Measurements from ENCODE around the gene PLA2G7. TPM values are rescaled to one million over a fixed set of nuclear protein-coding genes. Genes with fewer than 3 reads are reported as not detected.

PLA2G7 gene
- total and polyA plus RNA-seq, 3 experiments from 2014 or later = 2.1 to 2.4 TPM; not detected in 1

DNA sequence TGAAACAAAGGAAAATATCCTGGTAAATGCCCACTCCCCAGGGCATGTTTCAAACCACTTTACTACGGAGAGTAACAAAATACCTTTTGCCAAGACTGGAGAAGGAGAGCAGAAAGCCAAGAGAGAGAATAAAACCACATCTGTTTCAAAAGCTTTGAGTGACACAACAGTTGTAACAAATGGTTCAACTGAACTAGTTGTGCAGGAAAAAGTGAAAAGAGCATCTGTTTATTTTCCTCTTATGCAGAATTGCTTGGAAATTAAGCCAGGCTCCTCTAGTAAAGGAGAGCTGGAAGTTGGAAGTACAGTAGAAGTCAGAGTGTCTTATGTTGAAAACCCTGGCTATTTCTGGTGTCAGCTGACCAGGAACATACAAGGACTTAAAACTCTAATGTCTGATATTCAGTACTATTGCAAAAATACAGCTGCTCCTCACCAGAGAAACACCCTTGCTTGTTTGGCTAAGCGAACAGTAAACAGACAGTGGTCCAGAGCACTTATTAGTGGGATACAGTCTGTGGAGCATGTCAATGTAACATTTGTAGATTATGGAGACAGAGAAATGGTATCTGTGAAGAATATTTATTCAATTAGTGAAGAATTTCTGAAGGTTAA, 44.9 kb downstream of the PLA2G7 start:
- no peaks in the 10 kb centered on the region for H3K36me3 Mint-ChIP-seq
- no peak for DNase-seq
- H3K27me3 Mint-ChIP-seq = peaks cover 0 to 4% of the 10 kb centered on the region in 2 donors
- ChIA-PET POLR2A (interaction anchor here (0.7 kb wide), 1 partner anchor 1031 kb away, joined by 4 read pairs; no protein-coding TSS in a partner anchor), CTCF (no interaction called here)
- H3K27ac Mint-ChIP-seq = no peak overlapping the region
- no peaks in the 10 kb centered on the region for H3K9me3 ChIP-seq (ENCODE audit: low read length)
- peaks cover 9% of the 10 kb centered on the region for H3K27me3 ChIP-seq (ENCODE audit: insufficient read depth, low read length, poor library complexity, severe bottlenecking)
- no peak overlapping the region for H3K4me3 Mint-ChIP-seq
- peaks cover 0 to 2% (median 0%) of the 10 kb centered on the region in 5 donors for H3K9me3 Mint-ChIP-seq
- H3K36me3 ChIP-seq (ENCODE audit: insufficient read depth, low read length) = no peaks in the 10 kb centered on the region
- H3K27ac ChIP-seq (ENCODE audit: low read depth, low read length) = no peak overlapping the region
- no peak overlapping the region for H3K4me3 ChIP-seq (ENCODE audit: low read length)
- no peaks in the 10 kb centered on the region for H3K4me1 Mint-ChIP-seq
- no peaks in the 10 kb centered on the region for H3K4me1 ChIP-seq (ENCODE audit: insufficient read depth, low read length)

DNA sequence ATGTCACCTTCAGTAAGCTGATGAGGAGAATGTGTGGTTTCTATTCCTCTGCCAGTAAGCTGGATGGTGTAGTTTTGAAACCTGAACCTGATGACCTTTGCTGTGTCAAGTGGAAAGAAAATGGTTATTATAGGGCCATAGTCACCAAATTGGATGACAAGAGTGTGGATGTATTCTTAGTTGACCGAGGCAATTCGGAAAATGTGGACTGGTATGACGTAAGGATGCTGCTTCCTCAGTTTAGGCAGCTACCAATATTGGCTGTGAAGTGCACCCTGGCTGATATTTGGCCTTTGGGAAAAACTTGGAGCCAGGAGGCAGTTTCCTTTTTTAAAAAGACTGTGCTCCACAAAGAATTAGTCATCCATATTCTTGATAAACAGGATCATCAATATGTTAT, 45.5 kb downstream of the PLA2G7 start:
- H3K36me3 ChIP-seq (ENCODE audit: insufficient read depth, low read length) = no peaks in the 10 kb centered on the region
- no peaks in the 10 kb centered on the region for H3K36me3 Mint-ChIP-seq
- H3K27ac ChIP-seq (ENCODE audit: low read depth, low read length) = no peak overlapping the region
- CTCF ChIA-PET = no interaction called here
- DNase-seq = no peak
- H3K9me3 Mint-ChIP-seq = peaks cover 0 to 2% (median 0%) of the 10 kb centered on the region in 5 donors
- H3K27ac Mint-ChIP-seq = no peak overlapping the region
- peaks cover 0 to 4% of the 10 kb centered on the region in 2 donors for H3K27me3 Mint-ChIP-seq
- no peak overlapping the region for H3K4me3 ChIP-seq (ENCODE audit: low read length)
- no peaks in the 10 kb centered on the region for H3K9me3 ChIP-seq (ENCODE audit: low read length)
- POLR2A ChIA-PET = interaction anchor here (0.7 kb wide), 1 partner anchor 1032 kb away, joined by 4 read pairs; no protein-coding TSS in a partner anchor
- peaks cover 9% of the 10 kb centered on the region for H3K27me3 ChIP-seq (ENCODE audit: insufficient read depth, low read length, poor library complexity, severe bottlenecking)
- H3K4me1 Mint-ChIP-seq = no peaks in the 10 kb centered on the region
- no peak overlapping the region for H3K4me3 Mint-ChIP-seq
- H3K4me1 ChIP-seq (ENCODE audit: insufficient read depth, low read length) = no peaks in the 10 kb centered on the region

DNA sequence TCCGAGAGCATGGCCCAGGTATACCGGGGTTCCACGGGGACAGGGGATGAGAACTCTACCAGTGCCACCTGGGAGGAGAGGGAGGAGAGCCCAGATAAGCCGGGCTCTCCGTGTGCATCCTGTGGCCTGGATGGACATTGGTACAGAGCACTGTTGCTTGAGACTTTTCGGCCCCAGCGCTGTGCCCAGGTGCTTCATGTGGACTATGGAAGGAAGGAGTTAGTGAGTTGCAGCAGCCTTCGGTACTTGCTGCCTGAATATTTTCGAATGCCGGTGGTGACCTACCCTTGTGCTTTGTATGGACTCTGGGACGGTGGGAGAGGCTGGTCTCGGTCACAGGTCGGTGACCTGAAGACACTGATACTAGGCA, 46.2 kb downstream of the PLA2G7 start:
- CTCF ChIA-PET = no interaction called here
- no peak overlapping the region for H3K4me3 Mint-ChIP-seq
- no peaks in the 10 kb centered on the region for H3K36me3 Mint-ChIP-seq

DNA sequence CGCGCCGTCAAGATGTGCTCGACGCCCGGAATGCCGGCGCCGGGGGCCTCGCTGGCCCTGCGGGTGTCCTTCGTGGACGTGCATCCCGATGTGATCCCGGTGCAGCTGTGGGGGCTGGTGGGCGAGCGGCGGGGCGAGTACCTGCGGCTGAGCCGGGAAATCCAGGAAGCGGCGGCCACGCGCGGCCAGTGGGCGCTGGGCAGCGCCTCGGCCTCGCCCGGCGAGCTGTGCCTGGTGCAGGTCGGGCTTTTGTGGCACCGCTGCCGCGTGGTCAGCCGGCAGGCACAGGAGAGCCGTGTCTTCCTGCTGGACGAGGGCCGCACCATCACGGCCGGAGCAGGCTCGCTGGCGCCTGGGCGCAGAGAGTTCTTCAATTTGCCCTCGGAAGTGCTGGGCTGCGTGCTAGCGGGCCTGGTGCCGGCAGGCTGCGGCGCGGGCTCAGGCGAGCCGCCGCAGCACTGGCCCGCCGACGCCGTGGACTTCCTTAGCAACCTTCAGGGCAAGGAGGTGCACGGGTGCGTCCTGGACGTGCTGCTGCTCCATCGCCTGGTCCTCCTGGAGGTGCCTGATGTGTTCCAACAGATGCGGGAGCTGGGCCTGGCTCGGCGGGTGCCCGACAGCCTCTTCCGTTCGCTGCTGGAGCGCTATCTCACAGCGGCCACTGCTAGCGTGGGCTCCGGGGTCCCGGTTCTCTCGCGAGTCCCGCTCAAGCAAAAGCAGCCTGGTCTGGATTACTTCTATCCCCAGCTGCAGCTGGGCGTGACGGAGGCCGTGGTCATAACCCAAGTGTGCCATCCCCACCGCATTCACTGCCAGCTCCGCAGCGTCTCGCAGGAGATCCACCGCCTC, 46.8 kb downstream of the PLA2G7 start:
- no peak overlapping the region for H3K4me3 ChIP-seq (ENCODE audit: low read length)
- H3K36me3 ChIP-seq (ENCODE audit: insufficient read depth, low read length) = no peaks in the 10 kb centered on the region
- H3K27me3 ChIP-seq (ENCODE audit: insufficient read depth, low read length, poor library complexity, severe bottlenecking) = peaks cover 9% of the 10 kb centered on the region
- no peaks in the 10 kb centered on the region for H3K9me3 ChIP-seq (ENCODE audit: low read length)
- ChIA-PET POLR2A (no interaction called here), CTCF (no interaction called here)
- no peaks in the 10 kb centered on the region for H3K4me1 Mint-ChIP-seq
- H3K36me3 Mint-ChIP-seq = no peaks in the 10 kb centered on the region
- no peak overlapping the region for H3K4me3 Mint-ChIP-seq
- no peak for DNase-seq
- peaks cover 0 to 2% (median 0%) of the 10 kb centered on the region in 5 donors for H3K9me3 Mint-ChIP-seq
- no peak overlapping the region for H3K27ac ChIP-seq (ENCODE audit: low read depth, low read length)
- H3K27ac Mint-ChIP-seq = no peak overlapping the region
- peaks cover 0 to 7% of the 10 kb centered on the region in 2 donors for H3K27me3 Mint-ChIP-seq
- H3K4me1 ChIP-seq (ENCODE audit: insufficient read depth, low read length) = no peaks in the 10 kb centered on the region

More for the DNA sequence above, 46.2 kb downstream of the PLA2G7 start:
- H3K4me1 Mint-ChIP-seq = no peaks in the 10 kb centered on the region
- no peak overlapping the region for H3K27ac ChIP-seq (ENCODE audit: low read depth, low read length)
- H3K27me3 ChIP-seq (ENCODE audit: insufficient read depth, low read length, poor library complexity, severe bottlenecking) = peaks cover 9% of the 10 kb centered on the region
- POLR2A ChIA-PET = no interaction called here
- H3K9me3 ChIP-seq (ENCODE audit: low read length) = no peaks in the 10 kb centered on the region
- H3K27me3 Mint-ChIP-seq = peaks cover 0 to 4% of the 10 kb centered on the region in 2 donors
- peaks cover 0 to 2% (median 0%) of the 10 kb centered on the region in 5 donors for H3K9me3 Mint-ChIP-seq
- no peaks in the 10 kb centered on the region for H3K36me3 ChIP-seq (ENCODE audit: insufficient read depth, low read length)
- H3K4me1 ChIP-seq (ENCODE audit: insufficient read depth, low read length) = no peaks in the 10 kb centered on the region
- H3K4me3 ChIP-seq (ENCODE audit: low read length) = no peak overlapping the region
- no peak for DNase-seq
- peak overlapping the region in 1 of 8 donors; percentile 43 for H3K27ac Mint-ChIP-seq

DNA sequence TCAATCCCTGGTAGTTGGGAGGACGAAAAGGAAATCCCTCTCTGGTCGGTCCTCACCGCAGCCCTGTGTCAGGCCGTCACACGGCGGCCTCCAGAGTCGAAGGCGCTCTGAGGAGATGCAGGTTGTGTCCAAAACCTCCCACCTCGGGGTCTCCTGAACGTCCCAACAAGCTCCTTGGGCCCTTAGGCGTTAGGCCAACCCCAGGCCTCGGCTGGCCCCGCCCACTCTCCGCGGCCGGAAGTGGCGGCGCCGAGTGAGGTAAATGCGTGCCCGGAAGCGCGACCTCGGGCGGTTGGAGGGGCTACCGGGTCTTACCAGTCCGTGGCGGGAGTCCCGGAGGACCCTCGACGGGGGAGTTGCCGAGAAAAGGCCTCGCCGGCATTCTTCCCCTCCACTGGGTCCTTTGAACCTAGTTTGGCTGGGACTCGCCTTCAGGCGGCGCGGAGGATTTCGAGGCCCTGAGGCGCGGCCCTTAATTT, 47.5 kb downstream of the PLA2G7 start, which contains the start of gene TDRD6:
Gene TDRD6, plus strand, starts transcription at position 267 of the 479 bp plus-strand sequence. CDS start 244 bp downstream, outside the sequence.
- no peak for DNase-seq
- Mint-ChIP-seq H3K36me3 (no peaks in the 10 kb centered on the region), H3K4me1 (no peaks in the 10 kb centered on the region), H3K27ac (no peak within 1 kb of the TSS), H3K27me3 (peaks cover 0 to 7% of the 10 kb centered on the region in 2 donors), H3K9me3 (peaks cover 0 to 2% (median 0%) of the 10 kb centered on the region in 5 donors), H3K4me3 (no peak within 1 kb of the TSS)
- Histone ChIP-seq H3K36me3 (ENCODE audit: insufficient read depth, low read length) (no peaks in the 10 kb centered on the region), H3K9me3 (ENCODE audit: low read length) (no peaks in the 10 kb centered on the region), H3K27ac (ENCODE audit: low read depth, low read length) (no peak within 1 kb of the TSS), H3K4me1 (ENCODE audit: insufficient read depth, low read length) (no peaks in the 10 kb centered on the region), H3K27me3 (ENCODE audit: insufficient read depth, low read length, poor library complexity, severe bottlenecking) (peaks cover 5% of the 10 kb centered on the region), H3K4me3 (ENCODE audit: low read length) (no peak within 1 kb of the TSS)
- POLR2A ChIA-PET = no interaction called here
- CTCF ChIA-PET = no interaction called here

DNA sequence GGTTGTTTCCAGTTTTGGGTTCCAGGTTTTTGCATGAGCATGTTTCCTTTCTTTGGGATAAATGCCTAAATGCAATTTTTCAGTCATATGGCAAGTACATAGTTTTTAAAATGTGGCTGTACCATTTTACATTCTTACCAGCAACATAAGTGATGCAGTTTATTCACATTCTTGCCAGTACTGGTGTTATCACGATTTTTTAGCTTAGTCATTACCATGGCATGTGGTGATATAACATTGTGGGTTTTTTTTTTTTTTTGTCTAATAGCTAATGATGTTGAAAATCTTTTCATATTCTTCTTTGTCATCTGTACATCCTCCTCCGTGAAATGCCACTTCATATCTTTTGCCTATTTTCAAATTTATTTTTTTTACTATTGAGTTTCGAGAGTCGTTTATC, 50.4 kb downstream of the PLA2G7 start:
- Mint-ChIP-seq H3K9me3 (peaks cover 0 to 2% (median 0%) of the 10 kb centered on the region in 5 donors), H3K4me3 (no peak overlapping the region), H3K27ac (no peak overlapping the region), H3K27me3 (peaks cover 6 to 19% of the 10 kb centered on the region in 2 donors), H3K4me1 (no peaks in the 10 kb centered on the region), H3K36me3 (no peaks in the 10 kb centered on the region)
- Histone ChIP-seq H3K4me1 (ENCODE audit: insufficient read depth, low read length) (no peaks in the 10 kb centered on the region), H3K27me3 (ENCODE audit: insufficient read depth, low read length, poor library complexity, severe bottlenecking) (no peaks in the 10 kb centered on the region), H3K36me3 (ENCODE audit: insufficient read depth, low read length) (no peaks in the 10 kb centered on the region), H3K27ac (ENCODE audit: low read depth, low read length) (no peak overlapping the region), H3K9me3 (ENCODE audit: low read length) (no peaks in the 10 kb centered on the region), H3K4me3 (ENCODE audit: low read length) (no peak overlapping the region)
- no peak for DNase-seq
- ChIA-PET CTCF (no interaction called here), POLR2A (no interaction called here)

DNA sequence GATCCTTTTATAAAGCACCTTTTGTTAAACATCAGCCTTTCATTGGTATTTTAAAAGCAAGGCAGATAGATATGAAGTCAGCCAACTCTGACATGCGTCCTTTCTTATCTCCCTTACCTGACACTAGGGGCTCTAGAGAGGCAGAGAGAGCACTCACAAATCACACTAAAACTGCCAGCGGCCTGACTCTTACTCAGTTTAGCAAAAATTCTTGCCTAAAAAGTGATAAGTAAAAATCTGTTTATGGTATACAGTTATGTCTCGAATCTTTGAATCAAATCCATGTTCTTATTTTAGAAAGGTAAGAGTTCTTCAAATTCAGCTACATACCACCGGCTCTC, 57.9 kb downstream of the PLA2G7 start:
- Histone ChIP-seq H3K36me3 (ENCODE audit: insufficient read depth, low read length) (no peaks in the 10 kb centered on the region), H3K27ac (ENCODE audit: low read depth, low read length) (no peak overlapping the region), H3K27me3 (ENCODE audit: insufficient read depth, low read length, poor library complexity, severe bottlenecking) (no peaks in the 10 kb centered on the region), H3K4me1 (ENCODE audit: insufficient read depth, low read length) (no peaks in the 10 kb centered on the region), H3K4me3 (ENCODE audit: low read length) (no peak overlapping the region), H3K9me3 (ENCODE audit: low read length) (no peaks in the 10 kb centered on the region)
- Mint-ChIP-seq H3K9me3 (no peaks in the 10 kb centered on the region), H3K36me3 (no peaks in the 10 kb centered on the region), H3K27ac (no peak overlapping the region), H3K27me3 (peaks cover 6 to 12% of the 10 kb centered on the region in 2 donors), H3K4me3 (no peak overlapping the region), H3K4me1 (no peaks in the 10 kb centered on the region)
- DNase-seq = no peak
- ChIA-PET POLR2A (no interaction called here), CTCF (no interaction called here)

DNA sequence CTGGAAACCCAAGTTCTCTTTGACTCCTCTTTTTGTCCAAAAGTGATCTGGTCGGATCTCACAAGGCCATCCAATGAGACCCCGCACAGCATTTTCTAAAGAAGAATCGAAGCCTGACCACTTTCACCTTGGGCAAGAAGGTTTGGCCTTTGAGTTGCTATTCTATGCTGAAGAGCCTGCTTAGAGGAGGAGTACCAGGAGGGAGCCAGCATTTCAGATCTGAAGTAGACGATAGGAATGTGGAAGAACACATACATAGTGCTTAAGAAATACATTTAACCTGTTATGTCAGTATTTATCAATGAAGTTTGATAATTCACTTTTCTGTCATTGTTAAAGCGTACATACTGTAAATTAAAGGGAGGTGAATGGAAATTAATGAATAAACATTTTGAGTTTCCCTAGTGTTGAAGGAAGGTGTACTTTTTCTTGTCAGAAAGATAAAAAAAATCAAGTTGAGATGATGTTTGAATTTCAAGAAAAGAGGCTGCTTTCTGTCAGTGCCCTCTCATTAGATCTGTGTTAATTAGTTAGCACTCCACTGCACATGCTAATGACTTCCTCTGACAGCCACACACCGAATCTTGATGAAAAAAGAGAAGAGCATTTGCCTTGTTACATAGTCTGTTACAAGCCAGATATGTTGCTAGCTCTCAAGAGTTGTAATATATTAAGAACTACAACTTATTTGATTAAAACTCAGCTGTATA, 58.4 kb downstream of the PLA2G7 start:
- Histone ChIP-seq H3K4me3 (ENCODE audit: low read length) (no peak overlapping the region), H3K36me3 (ENCODE audit: insufficient read depth, low read length) (no peaks in the 10 kb centered on the region), H3K27ac (ENCODE audit: low read depth, low read length) (no peak overlapping the region), H3K9me3 (ENCODE audit: low read length) (no peaks in the 10 kb centered on the region), H3K27me3 (ENCODE audit: insufficient read depth, low read length, poor library complexity, severe bottlenecking) (no peaks in the 10 kb centered on the region), H3K4me1 (ENCODE audit: insufficient read depth, low read length) (no peaks in the 10 kb centered on the region)
- Mint-ChIP-seq H3K27ac (no peak overlapping the region), H3K4me1 (no peaks in the 10 kb centered on the region), H3K27me3 (peaks cover 6 to 12% of the 10 kb centered on the region in 2 donors), H3K4me3 (no peak overlapping the region), H3K36me3 (no peaks in the 10 kb centered on the region), H3K9me3 (no peaks in the 10 kb centered on the region)
- no peak for DNase-seq
- POLR2A ChIA-PET = no interaction called here
- CTCF ChIA-PET = no interaction called here
